A204.1 (cell line): Measurements from ENCODE around the gene AMD1.
"Not testable (repeated sequence)": the region's sequence is repeated elsewhere in the genome, so short reads cannot be mapped to it uniquely, and the experiment has no call there.

Source experiments
- FAIRE-seq: peaks from 2 replicates; lab custom pipeline; 2012; peaks lifted over from hg19 to GRCh38; lab: Jason Lieb, UNC

Gene AMD1

GRCh38 chr6:110878751-110879522, 4.4 kb downstream of the AMD1 start:
- no peak for FAIRE-seq

- no peak for FAIRE-seq
These were observed 6.1 kb downstream of the AMD1 start for GRCh38 chr6:110880651-110881050.

- FAIRE-seq: no peak
These were observed 7.1 kb downstream of the AMD1 start for GRCh38 chr6:110881546-110882273.

- no peak for FAIRE-seq
These were observed 7.7 kb downstream of the AMD1 start for GRCh38 chr6:110882274-110882619.

- FAIRE-seq: no peak
These were observed 8.4 kb downstream of the AMD1 start for GRCh38 chr6:110882824-110883554.

- FAIRE-seq: no peak
These were observed 9.7 kb downstream of the AMD1 start for GRCh38 chr6:110884321-110884720.

- FAIRE-seq: no peak
These were observed 10.9 kb downstream of the AMD1 start for GRCh38 chr6:110885526-110885925.

- FAIRE-seq: no peak
These were observed 12.1 kb downstream of the AMD1 start for GRCh38 chr6:110886555-110887167.

GRCh38 chr6:110890288-110890687, 15.7 kb downstream of the AMD1 start:
- no peak for FAIRE-seq

GRCh38 chr6:110895907-110896608, 21.5 kb downstream of the AMD1 start:
- FAIRE-seq: no peak

- FAIRE-seq: no peak
These were observed 22.8 kb downstream of the AMD1 start for GRCh38 chr6:110897433-110897832.

GRCh38 chr6:110898111-110898510, 23.5 kb downstream of the AMD1 start:
- no peak for FAIRE-seq

GRCh38 chr6:110900028-110900598, 25.5 kb downstream of the AMD1 start:
- FAIRE-seq: no peak

GRCh38 chr6:110901601-110902000, 27.0 kb downstream of the AMD1 start:
- not testable (repeated sequence) for FAIRE-seq

- no peak for FAIRE-seq
These were observed 27.5 kb downstream of the AMD1 start for GRCh38 chr6:110902091-110902490.

GRCh38 chr6:110906273-110906672, 31.7 kb downstream of the AMD1 start:
- FAIRE-seq: not testable (repeated sequence)

- no peak for FAIRE-seq
These were observed 56.2 kb downstream of the AMD1 start for GRCh38 chr6:110930781-110931180.

- no peak for FAIRE-seq
These were observed 59.3 kb downstream of the AMD1 start for GRCh38 chr6:110933912-110934311.

GRCh38 chr6:110934381-110934898, 59.9 kb downstream of the AMD1 start:
- no peak for FAIRE-seq

- no peak for FAIRE-seq
These were observed 60.6 kb downstream of the AMD1 start for GRCh38 chr6:110935171-110935570.

GRCh38 chr6:110938171-110938570, 63.6 kb downstream of the AMD1 start:
- no peak for FAIRE-seq
